Measurements from ENCODE around the gene NFYA.

The NFYA gene

DNA sequence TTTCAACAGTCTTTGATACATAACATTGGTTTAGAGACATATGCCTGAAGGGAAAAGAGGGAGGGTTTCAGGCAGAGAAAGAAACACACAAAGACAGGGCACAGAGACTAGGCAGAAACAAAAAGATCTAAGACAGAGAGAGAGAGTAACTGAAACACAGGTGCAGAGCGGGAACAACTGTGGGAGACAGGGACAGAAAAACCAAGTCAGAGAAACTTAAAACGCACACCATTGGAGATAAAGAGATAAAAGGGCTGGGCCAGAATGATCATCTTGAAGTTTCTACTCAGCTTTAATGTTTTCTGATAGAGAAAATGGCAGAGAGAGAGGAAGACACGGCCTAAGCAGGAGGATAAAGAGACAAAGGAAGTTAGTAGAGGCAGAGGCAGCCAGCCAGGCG lies 45.5 kb upstream of the NFYA start:
- no peaks in the 10 kb centered on the region for H3K9me3 ChIP-seq (ENCODE audit: control insufficient read depth, insufficient read depth, low read length)
- H3K27me3 ChIP-seq (ENCODE audit: control insufficient read depth, low read length) = no peaks in the 10 kb centered on the region
- peak overlapping the region; percentile 31 for H3K27ac ChIP-seq (ENCODE audit: low read depth, low read length)
- peak overlapping the region; percentile 79 for H3K4me3 ChIP-seq (ENCODE audit: low read length)
- H3K36me3 ChIP-seq (ENCODE audit: control insufficient read depth, low read length) = no peaks in the 10 kb centered on the region
- no peaks in the 10 kb centered on the region for H3K9me2 ChIP-seq (replicated peaks; ENCODE audit: control insufficient read depth, low read length)
- peaks cover 24% of the 10 kb centered on the region for H3K4me1 ChIP-seq (ENCODE audit: control insufficient read depth, low read length)
- H3F3A ChIP-seq (ENCODE audit: control insufficient read depth, insufficient read depth) = no peaks in the 10 kb centered on the region
- no peaks in the 10 kb centered on the region for H4K20me1 ChIP-seq (ENCODE audit: control insufficient read depth, insufficient read depth, low read depth, low read length)
- TF ChIP-seq EZH2phosphoT487 (IDR thresholded peaks at IDR 0.05; ENCODE audit: borderline replicate concordance, low read length) (no peak), CTCF (IDR thresholded peaks at IDR 0.05; ENCODE audit: low read depth, low read length, poor library complexity, severe bottlenecking) (no peak)
- no peaks in the 10 kb centered on the region for H3K79me2 ChIP-seq (ENCODE audit: control insufficient read depth, low read length)
- H3K4me2 ChIP-seq (ENCODE audit: low read length) = peak overlapping the region; percentile 85

- no peaks in the 10 kb centered on the region for H3K36me3 ChIP-seq (ENCODE audit: control insufficient read depth, low read length)
- H3K9me3 ChIP-seq (ENCODE audit: control insufficient read depth, insufficient read depth, low read length) = no peaks in the 10 kb centered on the region
- peak overlapping the region; percentile 31 for H3K27ac ChIP-seq (ENCODE audit: low read depth, low read length)
- H3K4me1 ChIP-seq (ENCODE audit: control insufficient read depth, low read length) = peaks cover 24% of the 10 kb centered on the region
- H4K20me1 ChIP-seq (ENCODE audit: control insufficient read depth, insufficient read depth, low read depth, low read length) = no peaks in the 10 kb centered on the region
- H3K79me2 ChIP-seq (ENCODE audit: control insufficient read depth, low read length) = no peaks in the 10 kb centered on the region
- H3K4me3 ChIP-seq (ENCODE audit: low read length) = peak overlapping the region; percentile 79
- TF ChIP-seq EZH2phosphoT487 (IDR thresholded peaks at IDR 0.05; ENCODE audit: borderline replicate concordance, low read length) (no peak), CTCF (IDR thresholded peaks at IDR 0.05; ENCODE audit: low read depth, low read length, poor library complexity, severe bottlenecking) (peak; percentile 98)
- H3K27me3 ChIP-seq (ENCODE audit: control insufficient read depth, low read length) = no peaks in the 10 kb centered on the region
- no peaks in the 10 kb centered on the region for H3F3A ChIP-seq (ENCODE audit: control insufficient read depth, insufficient read depth)
- peak overlapping the region; percentile 85 for H3K4me2 ChIP-seq (ENCODE audit: low read length)
- H3K9me2 ChIP-seq (replicated peaks; ENCODE audit: control insufficient read depth, low read length) = no peaks in the 10 kb centered on the region
These were observed 44.8 kb upstream of the NFYA start for GRCh38 chr6:41027799-41028560.

DNA sequence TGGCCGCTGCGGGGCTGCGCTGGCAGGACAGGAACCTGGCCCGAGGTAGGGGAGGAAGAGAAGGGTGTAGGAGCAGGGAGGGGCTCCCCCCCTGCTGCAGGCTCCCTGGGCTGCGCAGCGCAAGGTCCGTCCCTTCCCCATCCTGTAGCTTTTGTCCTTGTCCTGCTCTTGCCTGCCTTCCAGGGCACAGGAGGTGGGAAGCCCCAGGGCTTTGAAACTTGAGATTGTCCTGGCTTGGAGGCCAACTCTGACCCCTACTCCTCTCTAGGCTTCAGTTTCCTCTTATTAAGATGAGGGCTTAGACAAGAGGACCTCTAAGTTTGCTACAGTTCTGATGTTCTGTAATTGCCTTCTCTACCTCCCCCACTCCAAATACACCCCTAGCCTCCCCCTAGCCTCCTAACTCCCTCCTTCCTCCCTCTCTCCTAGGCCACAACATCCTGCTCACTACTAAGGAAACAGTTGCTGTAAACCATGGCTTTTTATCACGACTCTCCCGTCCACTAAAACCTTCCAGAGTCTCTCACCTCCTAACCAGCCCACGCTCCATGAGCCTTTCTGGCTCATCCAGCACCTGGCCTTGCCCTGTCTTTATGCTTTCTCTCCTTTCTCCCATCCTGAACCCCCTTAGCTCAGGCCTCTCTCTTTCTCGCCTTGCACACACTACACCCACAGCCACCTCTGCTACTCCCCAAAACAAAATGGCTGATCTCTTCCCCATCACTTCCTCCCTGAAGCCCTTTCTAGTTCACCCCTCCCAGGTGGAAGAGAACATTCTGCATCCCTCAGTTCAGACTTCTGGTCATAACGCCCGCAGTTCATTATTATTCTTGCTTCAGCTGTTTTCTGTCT lies 44.0 kb upstream of the NFYA start:
- no peaks in the 10 kb centered on the region for H3K9me3 ChIP-seq (ENCODE audit: control insufficient read depth, insufficient read depth, low read length)
- peak overlapping the region; percentile 85 for H3K4me2 ChIP-seq (ENCODE audit: low read length)
- H3K36me3 ChIP-seq (ENCODE audit: control insufficient read depth, low read length) = no peaks in the 10 kb centered on the region
- no peaks in the 10 kb centered on the region for H4K20me1 ChIP-seq (ENCODE audit: control insufficient read depth, insufficient read depth, low read depth, low read length)
- H3K4me1 ChIP-seq (ENCODE audit: control insufficient read depth, low read length) = peaks cover 24% of the 10 kb centered on the region
- no peaks in the 10 kb centered on the region for H3F3A ChIP-seq (ENCODE audit: control insufficient read depth, insufficient read depth)
- peak overlapping the region; percentile 2; the same call in 1 of the 2 replicates for H3K27ac ChIP-seq (ENCODE audit: low read depth, low read length)
- H3K27me3 ChIP-seq (ENCODE audit: control insufficient read depth, low read length) = no peaks in the 10 kb centered on the region
- TF ChIP-seq EZH2phosphoT487 (IDR thresholded peaks at IDR 0.05; ENCODE audit: borderline replicate concordance, low read length) (no peak), CTCF (IDR thresholded peaks at IDR 0.05; ENCODE audit: low read depth, low read length, poor library complexity, severe bottlenecking) (no peak)
- no peaks in the 10 kb centered on the region for H3K79me2 ChIP-seq (ENCODE audit: control insufficient read depth, low read length)
- peak overlapping the region; percentile 79 for H3K4me3 ChIP-seq (ENCODE audit: low read length)
- no peaks in the 10 kb centered on the region for H3K9me2 ChIP-seq (replicated peaks; ENCODE audit: control insufficient read depth, low read length)
